ENCODE results near the gene KRTAP20-1.

DNA sequence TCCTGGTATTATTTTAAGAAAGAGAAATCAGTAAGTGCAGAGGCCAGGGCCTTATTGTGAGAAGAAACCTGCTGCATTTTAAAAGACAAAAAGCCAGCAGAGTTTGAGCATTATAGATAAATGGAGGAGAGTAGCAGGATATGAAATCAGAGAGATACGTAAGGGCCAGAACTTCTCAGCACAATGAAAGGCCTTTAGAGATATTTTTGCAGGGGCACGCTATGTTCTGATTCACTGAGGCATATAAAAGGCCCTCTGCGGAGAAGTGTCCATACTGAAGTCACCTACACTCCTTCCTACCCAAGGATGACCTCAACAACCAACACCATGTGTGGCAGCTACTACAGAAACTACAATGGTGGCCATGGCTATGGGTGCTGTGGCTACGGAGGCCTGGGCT is 24.1 kb upstream of the KRTAP20-1 start, which contains the start of gene KRTAP6-3:
- TF ChIP-seq, protein P1, sequence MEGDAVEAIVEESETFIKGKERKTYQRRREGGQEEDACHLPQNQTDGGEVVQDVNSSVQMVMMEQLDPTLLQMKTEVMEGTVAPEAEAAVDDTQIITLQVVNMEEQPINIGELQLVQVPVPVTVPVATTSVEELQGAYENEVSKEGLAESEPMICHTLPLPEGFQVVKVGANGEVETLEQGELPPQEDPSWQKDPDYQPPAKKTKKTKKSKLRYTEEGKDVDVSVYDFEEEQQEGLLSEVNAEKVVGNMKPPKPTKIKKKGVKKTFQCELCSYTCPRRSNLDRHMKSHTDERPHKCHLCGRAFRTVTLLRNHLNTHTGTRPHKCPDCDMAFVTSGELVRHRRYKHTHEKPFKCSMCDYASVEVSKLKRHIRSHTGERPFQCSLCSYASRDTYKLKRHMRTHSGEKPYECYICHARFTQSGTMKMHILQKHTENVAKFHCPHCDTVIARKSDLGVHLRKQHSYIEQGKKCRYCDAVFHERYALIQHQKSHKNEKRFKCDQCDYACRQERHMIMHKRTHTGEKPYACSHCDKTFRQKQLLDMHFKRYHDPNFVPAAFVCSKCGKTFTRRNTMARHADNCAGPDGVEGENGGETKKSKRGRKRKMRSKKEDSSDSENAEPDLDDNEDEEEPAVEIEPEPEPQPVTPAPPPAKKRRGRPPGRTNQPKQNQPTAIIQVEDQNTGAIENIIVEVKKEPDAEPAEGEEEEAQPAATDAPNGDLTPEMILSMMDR (conservative IDR thresholded peaks at IDR 0.05): no peak
- no peak for TF ChIP-seq EZH2 (IDR thresholded peaks at IDR 0.05; ENCODE audit: low read depth)

Data from PC-9 (cell line).